ENCODE data around the gene EPHA5.

EPHA5 gene

GRCh38 chr4:65453398-65453797 lies 216.9 kb downstream of the EPHA5 start:
- DNase-seq (ENCODE audit: low read depth, low spot score), result no peak
- no CpG with 5 or more reads among the region's 3 CpGs for WGBS (ENCODE audit: insufficient coverage, insufficient read length)
- no peaks in the 10 kb centered on the region for H3K36me3 ChIP-seq (ENCODE audit: control insufficient read depth, insufficient read depth, low read length)
- no peak overlapping the region for H3K4me3 ChIP-seq (ENCODE audit: low read length)
- H3K27ac ChIP-seq (ENCODE audit: low read length), result no peak overlapping the region
- no peaks in the 10 kb centered on the region for H3K4me1 ChIP-seq (ENCODE audit: control insufficient read depth, insufficient read depth, low read length)
- no peaks in the 10 kb centered on the region for H3K9me3 ChIP-seq (ENCODE audit: control insufficient read depth, insufficient read depth, low read length)
- H3K27me3 ChIP-seq (ENCODE audit: control insufficient read depth, insufficient read depth, low read length), result no peaks in the 10 kb centered on the region

DNA sequence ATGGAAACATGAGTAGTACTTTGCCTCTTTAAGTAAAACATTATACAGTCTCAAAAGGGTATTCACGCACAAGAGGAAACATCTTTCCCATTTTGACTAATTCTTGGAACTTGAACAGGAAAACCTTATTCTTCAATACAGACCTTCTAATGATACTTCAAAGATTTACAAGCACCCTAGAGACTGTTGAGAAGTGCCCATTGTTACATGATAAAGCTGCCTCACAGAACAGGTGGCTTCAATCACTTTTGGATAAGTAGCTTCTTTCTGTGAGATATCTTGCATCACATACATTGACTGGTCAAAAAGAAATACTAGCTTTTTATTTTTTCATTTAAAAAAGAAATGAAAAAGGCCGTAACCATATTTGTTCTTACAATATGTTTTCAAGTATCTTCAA lies 219.4 kb downstream of the EPHA5 start:
- H3K27me3 ChIP-seq (ENCODE audit: control insufficient read depth, insufficient read depth, low read length), result no peaks in the 10 kb centered on the region
- no CpG with 5 or more reads among the region's 2 CpGs for WGBS (ENCODE audit: insufficient coverage, insufficient read length)
- H3K4me3 ChIP-seq (ENCODE audit: low read length), result no peak overlapping the region
- H3K36me3 ChIP-seq (ENCODE audit: control insufficient read depth, insufficient read depth, low read length), result no peaks in the 10 kb centered on the region
- DNase-seq (ENCODE audit: low read depth, low spot score), result no peak
- H3K9me3 ChIP-seq (ENCODE audit: control insufficient read depth, insufficient read depth, low read length), result no peaks in the 10 kb centered on the region
- H3K27ac ChIP-seq (ENCODE audit: low read length), result no peak overlapping the region
- H3K4me1 ChIP-seq (ENCODE audit: control insufficient read depth, insufficient read depth, low read length), result no peaks in the 10 kb centered on the region

GRCh38 chr4:65437102-65437501 lies 233.2 kb downstream of the EPHA5 start:
- WGBS (ENCODE audit: insufficient coverage, insufficient read length), result no CpG with 5 or more reads among the region's 1 CpG
- no peaks in the 10 kb centered on the region for H3K36me3 ChIP-seq (ENCODE audit: control insufficient read depth, insufficient read depth, low read length)
- H3K27me3 ChIP-seq (ENCODE audit: control insufficient read depth, insufficient read depth, low read length), result no peaks in the 10 kb centered on the region
- H3K9me3 ChIP-seq (ENCODE audit: control insufficient read depth, insufficient read depth, low read length), result no peaks in the 10 kb centered on the region
- H3K27ac ChIP-seq (ENCODE audit: low read length), result no peak overlapping the region
- no peaks in the 10 kb centered on the region for H3K4me1 ChIP-seq (ENCODE audit: control insufficient read depth, insufficient read depth, low read length)
- no peak for DNase-seq (ENCODE audit: low read depth, low spot score)
- H3K4me3 ChIP-seq (ENCODE audit: low read length), result no peak overlapping the region

DNA sequence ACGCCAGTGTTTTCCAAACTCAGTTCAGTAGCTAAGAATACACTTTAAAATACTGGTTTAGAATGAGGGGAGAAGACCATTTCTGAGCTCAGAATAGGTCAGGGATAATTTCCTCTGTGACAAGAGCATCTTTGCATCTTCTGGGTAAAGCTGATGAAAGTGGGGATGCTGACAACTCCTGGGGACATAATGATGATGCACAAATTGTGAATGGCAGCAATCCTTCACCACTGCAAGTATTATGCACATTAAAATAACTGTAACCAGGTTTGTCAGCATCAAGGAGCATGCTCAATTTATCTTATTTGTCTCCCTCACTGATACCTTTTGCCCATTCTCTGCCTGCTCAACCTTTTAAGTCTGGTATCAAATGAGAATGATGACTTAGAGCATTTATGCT lies 248.2 kb downstream of the EPHA5 start:
- no CpG with 5 or more reads among the region's 1 CpG for WGBS (ENCODE audit: insufficient coverage, insufficient read length)
- Histone ChIP-seq H3K4me1 (ENCODE audit: control insufficient read depth, insufficient read depth, low read length) (no peaks in the 10 kb centered on the region), H3K27me3 (ENCODE audit: control insufficient read depth, insufficient read depth, low read length) (no peaks in the 10 kb centered on the region), H3K4me3 (ENCODE audit: low read length) (no peak overlapping the region), H3K36me3 (ENCODE audit: control insufficient read depth, insufficient read depth, low read length) (no peaks in the 10 kb centered on the region), H3K9me3 (ENCODE audit: control insufficient read depth, insufficient read depth, low read length) (no peaks in the 10 kb centered on the region), H3K27ac (ENCODE audit: low read length) (no peak overlapping the region)
- no peak for DNase-seq (ENCODE audit: low read depth, low spot score)

- Histone ChIP-seq H3K4me3 (ENCODE audit: low read length) (no peak overlapping the region), H3K9me3 (ENCODE audit: control insufficient read depth, insufficient read depth, low read length) (no peaks in the 10 kb centered on the region), H3K36me3 (ENCODE audit: control insufficient read depth, insufficient read depth, low read length) (no peaks in the 10 kb centered on the region), H3K27me3 (ENCODE audit: control insufficient read depth, insufficient read depth, low read length) (no peaks in the 10 kb centered on the region), H3K27ac (ENCODE audit: low read length) (no peak overlapping the region), H3K4me1 (ENCODE audit: control insufficient read depth, insufficient read depth, low read length) (peaks cover 3% of the 10 kb centered on the region)
- no peak for DNase-seq (ENCODE audit: low read depth, low spot score)
Observed at GRCh38 chr4:65420036-65420435, 250.3 kb downstream of the EPHA5 start.

GRCh38 chr4:65416891-65417290 lies 253.4 kb downstream of the EPHA5 start:
- H3K4me1 ChIP-seq (ENCODE audit: control insufficient read depth, insufficient read depth, low read length), result peaks cover 3% of the 10 kb centered on the region
- no peak overlapping the region for H3K4me3 ChIP-seq (ENCODE audit: low read length)
- H3K9me3 ChIP-seq (ENCODE audit: control insufficient read depth, insufficient read depth, low read length), result no peaks in the 10 kb centered on the region
- WGBS (ENCODE audit: insufficient coverage, insufficient read length), result no CpG with 5 or more reads among the region's 3 CpGs
- no peak for DNase-seq (ENCODE audit: low read depth, low spot score)
- no peaks in the 10 kb centered on the region for H3K36me3 ChIP-seq (ENCODE audit: control insufficient read depth, insufficient read depth, low read length)
- H3K27ac ChIP-seq (ENCODE audit: low read length), result no peak overlapping the region
- H3K27me3 ChIP-seq (ENCODE audit: control insufficient read depth, insufficient read depth, low read length), result no peaks in the 10 kb centered on the region

DNA sequence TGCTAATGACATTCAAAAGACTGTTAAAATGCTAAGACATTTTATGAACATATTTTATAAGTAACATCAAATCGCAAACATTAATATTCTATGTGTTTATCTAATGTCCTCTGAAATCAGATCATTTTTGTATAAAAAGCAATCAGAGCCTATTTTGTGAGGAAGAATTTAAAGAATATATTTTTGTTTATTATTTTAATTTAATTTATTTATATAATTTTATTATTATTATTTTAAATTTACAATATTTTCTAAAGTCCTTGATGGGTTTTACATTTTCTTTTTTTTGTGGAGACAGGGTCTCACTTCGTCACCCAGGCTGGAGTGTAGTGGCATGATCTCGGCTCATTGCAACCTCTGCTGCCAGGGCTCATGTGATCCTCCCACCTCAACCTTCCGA lies 262.8 kb downstream of the EPHA5 start:
- DNase-seq (ENCODE audit: low read depth, low spot score), result no peak
- H3K36me3 ChIP-seq (ENCODE audit: control insufficient read depth, insufficient read depth, low read length), result no peaks in the 10 kb centered on the region
- WGBS (ENCODE audit: insufficient coverage, insufficient read length), result no CpG with 5 or more reads among the region's 4 CpGs
- no peak overlapping the region for H3K27ac ChIP-seq (ENCODE audit: low read length)
- no peaks in the 10 kb centered on the region for H3K27me3 ChIP-seq (ENCODE audit: control insufficient read depth, insufficient read depth, low read length)
- no peak overlapping the region for H3K4me3 ChIP-seq (ENCODE audit: low read length)
- no peaks in the 10 kb centered on the region for H3K9me3 ChIP-seq (ENCODE audit: control insufficient read depth, insufficient read depth, low read length)
- no peaks in the 10 kb centered on the region for H3K4me1 ChIP-seq (ENCODE audit: control insufficient read depth, insufficient read depth, low read length)

DNA sequence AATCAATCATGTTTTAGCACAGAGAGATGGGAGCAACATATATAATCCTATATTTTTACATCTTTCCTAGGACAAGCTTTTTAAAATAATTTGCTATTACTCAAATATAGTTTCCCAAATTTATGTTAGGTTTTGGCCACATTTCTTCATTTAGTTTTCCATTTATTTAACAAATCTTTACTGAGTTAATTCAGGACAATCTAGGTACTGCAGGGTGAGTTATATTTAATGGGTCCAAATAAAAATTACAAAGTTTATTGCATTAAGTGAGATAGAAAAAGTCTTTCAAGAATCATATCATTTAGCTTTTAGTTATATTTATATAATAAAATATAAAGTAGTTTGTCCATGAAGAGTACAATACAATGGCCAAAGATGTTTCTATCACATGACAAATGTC lies 269.2 kb downstream of the EPHA5 start:
- H3K4me3 ChIP-seq (ENCODE audit: low read length), result no peak overlapping the region
- no peaks in the 10 kb centered on the region for H3K4me1 ChIP-seq (ENCODE audit: control insufficient read depth, insufficient read depth, low read length)
- H3K27ac ChIP-seq (ENCODE audit: low read length), result no peak overlapping the region
- H3K9me3 ChIP-seq (ENCODE audit: control insufficient read depth, insufficient read depth, low read length), result no peaks in the 10 kb centered on the region
- H3K36me3 ChIP-seq (ENCODE audit: control insufficient read depth, insufficient read depth, low read length), result no peaks in the 10 kb centered on the region
- DNase-seq (ENCODE audit: low read depth, low spot score), result no peak
- no peaks in the 10 kb centered on the region for H3K27me3 ChIP-seq (ENCODE audit: control insufficient read depth, insufficient read depth, low read length)

- Histone ChIP-seq H3K36me3 (ENCODE audit: control insufficient read depth, insufficient read depth, low read length) (no peaks in the 10 kb centered on the region), H3K9me3 (ENCODE audit: control insufficient read depth, insufficient read depth, low read length) (no peaks in the 10 kb centered on the region), H3K4me3 (ENCODE audit: low read length) (no peak overlapping the region), H3K4me1 (ENCODE audit: control insufficient read depth, insufficient read depth, low read length) (no peaks in the 10 kb centered on the region), H3K27ac (ENCODE audit: low read length) (no peak overlapping the region), H3K27me3 (ENCODE audit: control insufficient read depth, insufficient read depth, low read length) (no peaks in the 10 kb centered on the region)
- WGBS (ENCODE audit: insufficient coverage, insufficient read length), result no CpG with 5 or more reads among the region's 4 CpGs
- DNase-seq (ENCODE audit: low read depth, low spot score), result no peak
Observed at GRCh38 chr4:65399084-65399483, 271.2 kb downstream of the EPHA5 start.

DNA sequence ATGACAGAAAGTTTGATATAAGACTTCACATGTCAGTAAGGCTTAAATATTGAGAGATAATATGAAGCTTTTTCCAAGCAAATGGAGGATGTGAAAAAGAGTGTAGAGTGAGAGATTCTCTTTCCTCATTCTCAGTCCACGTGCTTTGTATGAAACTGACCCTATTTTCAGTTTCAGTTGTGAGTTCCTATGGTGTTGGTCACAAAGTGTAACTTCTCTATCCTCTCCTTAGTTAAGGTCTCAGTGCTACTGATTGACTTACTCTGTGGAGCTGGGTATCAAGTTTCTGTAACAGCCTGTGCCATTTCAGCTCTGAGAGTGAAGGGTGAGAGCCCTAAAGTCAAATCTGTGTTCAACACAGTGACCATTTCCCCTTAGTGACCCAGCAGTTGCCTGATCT lies 277.2 kb downstream of the EPHA5 start:
- Histone ChIP-seq H3K4me3 (ENCODE audit: low read length) (no peak overlapping the region), H3K4me1 (ENCODE audit: control insufficient read depth, insufficient read depth, low read length) (no peaks in the 10 kb centered on the region), H3K27me3 (ENCODE audit: control insufficient read depth, insufficient read depth, low read length) (no peaks in the 10 kb centered on the region), H3K36me3 (ENCODE audit: control insufficient read depth, insufficient read depth, low read length) (no peaks in the 10 kb centered on the region), H3K27ac (ENCODE audit: low read length) (no peak overlapping the region), H3K9me3 (ENCODE audit: control insufficient read depth, insufficient read depth, low read length) (no peaks in the 10 kb centered on the region)
- no CpG with 5 or more reads among the region's 1 CpG for WGBS (ENCODE audit: insufficient coverage, insufficient read length)
- DNase-seq (ENCODE audit: low read depth, low spot score), result no peak

DNA sequence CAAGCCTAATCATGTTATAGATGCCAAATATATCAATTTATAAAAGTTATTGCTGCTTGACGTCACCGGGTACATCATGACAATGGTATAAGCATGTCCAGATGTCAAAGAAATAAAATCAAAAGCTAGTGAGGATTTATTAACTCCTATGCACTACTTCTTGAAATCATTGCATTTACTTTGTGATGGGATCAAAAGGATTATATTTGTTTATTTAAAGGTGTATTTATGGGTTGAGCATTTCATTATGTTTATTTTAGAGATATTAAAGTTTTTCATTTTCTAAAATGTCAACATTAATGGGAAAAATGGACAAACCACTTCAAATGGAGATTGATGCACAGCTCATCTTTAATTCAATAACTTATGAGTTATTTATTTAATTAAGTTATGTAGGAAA lies 277.8 kb downstream of the EPHA5 start:
- Histone ChIP-seq H3K4me3 (ENCODE audit: low read length) (no peak overlapping the region), H3K27ac (ENCODE audit: low read length) (no peak overlapping the region), H3K36me3 (ENCODE audit: control insufficient read depth, insufficient read depth, low read length) (no peaks in the 10 kb centered on the region), H3K4me1 (ENCODE audit: control insufficient read depth, insufficient read depth, low read length) (no peaks in the 10 kb centered on the region), H3K9me3 (ENCODE audit: control insufficient read depth, insufficient read depth, low read length) (no peaks in the 10 kb centered on the region), H3K27me3 (ENCODE audit: control insufficient read depth, insufficient read depth, low read length) (no peaks in the 10 kb centered on the region)
- WGBS (ENCODE audit: insufficient coverage, insufficient read length), result no CpG with 5 or more reads among the region's 2 CpGs
- no peak for DNase-seq (ENCODE audit: low read depth, low spot score)

Measured in iPS DF 6.9 (cell line).